A549 (cell line): ENCODE results near the gene PIP5K1B.

Experiments used
- CBX2 ChIP-seq: fragments of 200-600 bp; sonication (generic); IDR thresholded peaks from 2 replicates; pipeline ENCODE4 v1.6.1; 2016; ENCODE audit warnings: low read depth, mild to moderate bottlenecking, borderline replicate concordance
- REST ChIP-seq: fragments of 200-600 bp; sonication (generic); IDR thresholded peaks from 2 replicates; pipeline ENCODE4 v1.6.1; 2016; ENCODE audit warnings: antibody characterized with exemption, mild to moderate bottlenecking, moderate library complexity
- TF ChIP-seq, protein P1 (sequence below): fragments of >200 bp; sonication (Bioruptor Twin); formaldehyde crosslinking; IDR thresholded peaks from 3 replicates; pipeline ENCODE4 v1.6.1; 2016

- no peak for TF ChIP-seq REST
- TF ChIP-seq, protein P1, sequence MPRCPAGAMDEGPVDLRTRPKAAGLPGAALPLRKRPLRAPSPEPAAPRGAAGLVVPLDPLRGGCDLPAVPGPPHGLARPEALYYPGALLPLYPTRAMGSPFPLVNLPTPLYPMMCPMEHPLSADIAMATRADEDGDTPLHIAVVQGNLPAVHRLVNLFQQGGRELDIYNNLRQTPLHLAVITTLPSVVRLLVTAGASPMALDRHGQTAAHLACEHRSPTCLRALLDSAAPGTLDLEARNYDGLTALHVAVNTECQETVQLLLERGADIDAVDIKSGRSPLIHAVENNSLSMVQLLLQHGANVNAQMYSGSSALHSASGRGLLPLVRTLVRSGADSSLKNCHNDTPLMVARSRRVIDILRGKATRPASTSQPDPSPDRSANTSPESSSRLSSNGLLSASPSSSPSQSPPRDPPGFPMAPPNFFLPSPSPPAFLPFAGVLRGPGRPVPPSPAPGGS = no peak
- TF ChIP-seq CBX2 = no peak
These were observed 1.5 kb downstream of the PIP5K1B start for GRCh38 chr9:68706363-68707201.
